Body of pancreas (tissue), 4 donors: ENCODE data around the gene MS4A14.

ENCODE experiments used
- CTCF ChIP-seq, 7 experiments: fragments of 450-650 bp in 4 of 7; fragments of 200-600 bp in 3 of 7; sonication (generic) in 3 of 7; IDR thresholded peaks; one replicate each; pipeline ENCODE4 v1.5.1; 2016 to 2019; ENCODE audit warnings: antibody characterized with exemption in 7 of 7
- POLR2A ChIP-seq, 3 donors: fragments of 450-650 bp; IDR thresholded peaks; one replicate each; pipeline ENCODE4 v1.6.1; 2016; ENCODE audit warnings: antibody characterized with exemption in 3 of 3, mild to moderate bottlenecking in 2 of 3

GRCh38 chr11:60393016-60393415 lies 3.2 kb upstream of the MS4A14 start:
- TF ChIP-seq CTCF (IDR thresholded peaks at IDR 0.05): no peak
- no peak for TF ChIP-seq POLR2A (IDR thresholded peaks at IDR 0.05)
